Measurements from ENCODE around the gene ANKRD24. TPM values are rescaled to one million over a fixed set of nuclear protein-coding genes. Genes with fewer than 3 reads are reported as not detected.

The ANKRD24 gene
- total and polyA plus RNA-seq, 2 experiments from 2014 or later, result 3.7 to 18.0 TPM

GRCh38 chr19:4246767-4247593 lies 64.5 kb downstream of the ANKRD24 start, which contains the start of gene YJU2:
Gene YJU2, plus strand, starts transcription at chr19:4247080. Its CDS starts 67 bp downstream, at chr19:4247147.
- no peaks in the 10 kb centered on the region for H3K27me3 ChIP-seq (ENCODE audit: insufficient read depth)
- H3K27me3 Mint-ChIP-seq (ENCODE audit: insufficient read depth, low read depth, poor library complexity), result peaks cover 5% of the 10 kb centered on the region
- peaks cover 33% of the 10 kb centered on the region for H3K36me3 Mint-ChIP-seq (ENCODE audit: low read depth)
- peak within 1 kb of the TSS; percentile 72 for H3K4me2 ChIP-seq
- H3K9me2 ChIP-seq (ENCODE audit: insufficient read depth), result no peaks in the 10 kb centered on the region
- peak within 1 kb of the TSS; percentile 90 for H3K27ac ChIP-seq (ENCODE audit: low read depth)
- H3K36me3 ChIP-seq (ENCODE audit: insufficient read depth), result peaks cover 8% of the 10 kb centered on the region; the same call in 1 of the 2 replicates
- ATAC-seq, result peak; percentile 96
- peak within 1 kb of the TSS; percentile 93 for H3K4me3 Mint-ChIP-seq
- H3K27ac Mint-ChIP-seq, result peak within 1 kb of the TSS; percentile 99
- DNase-seq (ENCODE audit: low spot score), result peak; percentile 100
- 0 out of 2 replicates have a peak, but pooled peaks cover 4% of the 10 kb centered on the region for H3K4me1 ChIP-seq (ENCODE audit: insufficient read depth)
- no peaks in the 10 kb centered on the region for H4K20me1 ChIP-seq (replicated peaks; ENCODE audit: insufficient read depth)
- peaks cover 6% of the 10 kb centered on the region for H3K9me3 Mint-ChIP-seq
- H3K4me3 ChIP-seq, result peak within 1 kb of the TSS; percentile 50
- H3K79me2 ChIP-seq (replicated peaks; ENCODE audit: insufficient read depth), result peaks cover 8% of the 10 kb centered on the region
- H2AFZ ChIP-seq, result peak within 1 kb of the TSS; percentile 86
- TF ChIP-seq POLR2AphosphoS5 (IDR thresholded peaks at IDR 0.05; ENCODE audit: low read depth), result peak; percentile 60
- peak; percentile 97 for TF ChIP-seq CREB1 (CRISPR knock-in tag; IDR thresholded peaks at IDR 0.05; ENCODE audit: low read depth)
- TF ChIP-seq CTCF (conservative IDR thresholded peaks at IDR 0.05; ENCODE audit: low read depth in 2 of 2), result peak; percentile 64 to 70
- no peak for TF ChIP-seq ZNF114 (CRISPR knock-in tag; IDR thresholded peaks at IDR 0.05)
- no peaks in the 10 kb centered on the region; the same call in 2 of the 3 replicates for H3K4me1 Mint-ChIP-seq
- 0 out of 2 replicates have a peak, but pooled peaks cover 6% of the 10 kb centered on the region for H3F3A ChIP-seq (replicated peaks; ENCODE audit: low read depth)

- no peaks in the 10 kb centered on the region for H3K4me1 Mint-ChIP-seq
- TF ChIP-seq ZNF114 (CRISPR knock-in tag; IDR thresholded peaks at IDR 0.05), result no peak
- peak; percentile 56 for TF ChIP-seq CTCF (conservative IDR thresholded peaks at IDR 0.05; ENCODE audit: low read depth in 2 of 2)
- no peak overlapping the region for H2AFZ ChIP-seq
- H3K9me3 Mint-ChIP-seq, result peaks cover 26% of the 10 kb centered on the region
- no peak overlapping the region; the same call in 1 of the 2 replicates for H3K27ac Mint-ChIP-seq
- peaks cover 78% of the 10 kb centered on the region for H3K36me3 Mint-ChIP-seq (ENCODE audit: low read depth)
- H3K4me1 ChIP-seq (ENCODE audit: insufficient read depth), result no peaks in the 10 kb centered on the region
- no peaks in the 10 kb centered on the region for H3K27me3 ChIP-seq (ENCODE audit: insufficient read depth)
- no peak overlapping the region for H3K27ac ChIP-seq (ENCODE audit: low read depth)
- H3K4me2 ChIP-seq, result no peak overlapping the region
- no peaks in the 10 kb centered on the region for H3K9me2 ChIP-seq (ENCODE audit: insufficient read depth)
- H3K4me3 ChIP-seq, result no peak overlapping the region
- no peaks in the 10 kb centered on the region for H3K79me2 ChIP-seq (replicated peaks; ENCODE audit: insufficient read depth)
- H3K4me3 Mint-ChIP-seq, result no peak overlapping the region
- peaks cover 6% of the 10 kb centered on the region for H3K27me3 Mint-ChIP-seq (ENCODE audit: insufficient read depth, low read depth, poor library complexity)
- DNase-seq (ENCODE audit: low spot score) (peak; percentile 60), ATAC-seq (peak; percentile 70)
- no peaks in the 10 kb centered on the region; the same call in 1 of the 2 replicates for H4K20me1 ChIP-seq (replicated peaks; ENCODE audit: insufficient read depth)
- H3F3A ChIP-seq (replicated peaks; ENCODE audit: low read depth), result no peaks in the 10 kb centered on the region
- H3K36me3 ChIP-seq (ENCODE audit: insufficient read depth), result peaks cover 24% of the 10 kb centered on the region
Measured at GRCh38 chr19:4256563-4256962, 74.1 kb downstream of the ANKRD24 start.
